ENCODE data around the gene TBX1. TPM values are rescaled to one million over a fixed set of nuclear protein-coding genes. Genes with fewer than 3 reads are reported as not detected.

The TBX1 gene
- total RNA-seq, result 0.12 TPM in 1 of 2 replicates, not detected in the other

GRCh38 chr22:19760058-19760950 lies at the start of gene TBX1:
Gene TBX1 (plus strand): TSS chr22:19760778. CDS start chr22:19760844, 66 bp downstream.

DNA sequence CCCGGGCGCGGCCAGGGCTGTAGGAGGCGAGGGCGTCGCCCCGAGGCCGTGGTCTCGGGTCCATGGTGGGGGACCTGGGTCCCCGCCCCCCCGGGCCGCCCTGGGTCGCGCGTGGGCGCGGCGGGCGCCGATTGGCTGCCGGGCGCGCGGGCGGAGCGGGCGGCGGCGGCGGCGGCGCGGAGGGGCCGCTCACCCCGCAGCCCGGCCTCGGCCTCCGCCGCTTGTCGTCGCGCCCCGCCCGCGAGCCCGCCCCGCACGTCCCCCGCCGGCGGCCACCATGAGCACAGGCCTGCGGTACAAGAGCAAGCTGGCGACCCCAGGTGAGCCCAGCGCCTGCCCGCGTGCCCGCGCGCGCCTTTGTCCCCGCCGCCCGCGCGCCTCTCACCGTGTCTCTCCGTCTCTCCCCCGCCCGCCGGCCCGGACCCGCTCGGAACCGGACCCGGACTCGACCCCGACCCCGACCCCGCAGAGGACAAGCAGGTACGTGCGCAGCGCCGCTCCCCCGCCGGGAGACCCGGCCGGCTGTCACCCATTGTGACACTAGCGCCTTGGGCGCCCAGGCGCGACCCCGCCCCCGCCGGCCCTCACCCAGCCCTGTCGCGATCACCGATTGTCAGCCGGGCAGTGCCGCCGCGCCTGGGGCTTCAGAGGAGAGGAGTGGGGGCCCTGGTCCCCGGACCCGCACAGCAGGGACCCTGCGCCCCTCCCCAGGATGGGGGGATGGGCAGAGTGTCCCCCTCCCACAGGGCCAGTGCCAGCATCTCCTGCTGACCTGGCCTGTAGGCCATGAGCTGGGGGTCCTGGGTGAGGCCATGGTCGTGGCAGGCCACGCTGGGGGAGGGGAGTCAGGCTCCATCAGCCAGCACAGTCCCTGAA lies 46.0 kb upstream of the TBX1 start, which contains the start of gene SEPTIN5:
Gene SEPTIN5, plus strand, starts transcription at position 192 of the 876 bp plus-strand sequence. Its CDS starts 86 bp downstream, at position 278.

GRCh38 chr22:19723232-19723982 lies 37.2 kb upstream of the TBX1 start, which contains the start of gene GP1BB:
Gene GP1BB (plus strand): TSS chr22:19723539. CDS start chr22:19723570, 31 bp downstream.

Other genes starting within 250 kb of the TBX1 start
- gene CLDN5, start 236.4 kb upstream of the TBX1 start, total RNA-seq, result 1.1 TPM in 2 replicates
- gene SEPTIN5, start 46.3 kb upstream of the TBX1 start, total RNA-seq, result 14.8 and 39.5 TPM in 2 replicates
- gene GP1BB, start 37.2 kb upstream of the TBX1 start, total RNA-seq, result 0.89 and 2.7 TPM in 2 replicates
- 10.5 and 18.8 TPM in 2 replicates for gene GNB1L, start 94.1 kb downstream of the TBX1 start, total RNA-seq
- 8.3 and 11.6 TPM in 2 replicates for gene RTL10, start 94.1 kb downstream of the TBX1 start, total RNA-seq
- gene COMT, start 181.0 kb downstream of the TBX1 start, total RNA-seq, result 210 and 308 TPM in 2 replicates
- 23.4 and 25.9 TPM in 2 replicates for gene TXNRD2, start 181.0 kb downstream of the TBX1 start, total RNA-seq

Measured in uterine smooth muscle cell (primary cell).